GM19397 (cell line): ENCODE data around the gene WNT7B.

Experiments used
- ATAC-seq: cut with Tn5 transposase; IDR thresholded peaks from one replicate; pipeline ENCODE4 v1.9.1; 2021; ENCODE audit warnings: mild to moderate bottlenecking, moderate library complexity; ENCODE audit not compliant: unreplicated experiment

WNT7B gene

DNA sequence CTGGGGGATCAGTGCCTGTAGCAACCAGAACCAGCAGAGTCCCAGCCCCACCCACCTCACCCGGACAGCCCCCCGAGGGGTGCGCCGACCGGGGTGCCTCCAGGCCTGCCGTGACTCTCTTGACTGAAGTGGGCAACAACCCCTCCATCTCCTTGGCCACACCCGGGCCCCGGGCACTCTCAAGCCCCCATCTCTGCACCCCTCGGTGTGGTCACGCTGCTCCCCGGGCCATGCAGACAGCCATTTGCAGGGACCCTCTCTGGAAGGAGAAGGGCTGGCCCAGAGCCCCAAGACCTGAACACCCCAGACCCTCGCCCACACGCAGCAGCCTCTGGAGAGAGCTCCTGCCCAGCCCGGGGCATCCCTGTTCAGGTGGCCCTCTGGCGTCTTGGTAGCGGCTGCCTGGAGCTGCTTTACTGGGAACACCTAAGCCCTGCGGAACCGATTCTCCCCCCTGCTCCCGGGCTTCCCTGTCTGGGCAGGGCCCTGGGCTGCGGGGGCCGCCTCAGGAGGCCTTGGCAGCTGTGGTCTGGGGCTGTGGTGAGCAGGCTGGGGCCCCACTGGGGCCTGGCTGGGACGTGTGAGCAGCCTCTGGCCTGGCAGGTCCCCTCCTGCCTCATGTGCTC, 84.9 kb downstream of the WNT7B start:
- ATAC-seq: no peak

DNA sequence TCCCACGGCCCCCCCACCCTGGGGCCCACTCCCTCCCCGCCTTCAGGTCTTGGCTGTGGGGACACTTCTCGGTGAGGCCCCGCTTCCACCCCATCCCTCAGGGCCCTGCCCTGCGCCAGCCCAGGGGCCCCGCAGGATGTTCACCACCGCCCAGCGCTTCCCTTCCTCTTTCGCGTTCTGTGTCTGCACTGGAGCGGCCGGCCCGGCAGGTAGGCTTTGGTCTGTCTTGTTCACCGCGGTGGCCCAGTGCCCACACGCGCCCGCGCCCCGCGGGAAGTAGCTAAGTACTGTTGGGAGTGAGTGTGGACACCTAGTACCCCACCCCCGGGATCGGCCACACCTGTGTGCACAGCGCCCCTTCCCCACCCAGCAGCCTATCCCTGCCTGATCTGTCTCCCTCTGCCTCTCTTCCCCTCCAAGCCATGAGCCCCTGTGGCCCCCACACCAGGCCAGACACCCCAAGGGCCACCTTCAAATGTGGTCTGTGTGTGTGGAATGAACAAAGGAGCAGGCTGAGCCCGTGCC, 85.4 kb downstream of the WNT7B start:
- ATAC-seq: no peak

DNA sequence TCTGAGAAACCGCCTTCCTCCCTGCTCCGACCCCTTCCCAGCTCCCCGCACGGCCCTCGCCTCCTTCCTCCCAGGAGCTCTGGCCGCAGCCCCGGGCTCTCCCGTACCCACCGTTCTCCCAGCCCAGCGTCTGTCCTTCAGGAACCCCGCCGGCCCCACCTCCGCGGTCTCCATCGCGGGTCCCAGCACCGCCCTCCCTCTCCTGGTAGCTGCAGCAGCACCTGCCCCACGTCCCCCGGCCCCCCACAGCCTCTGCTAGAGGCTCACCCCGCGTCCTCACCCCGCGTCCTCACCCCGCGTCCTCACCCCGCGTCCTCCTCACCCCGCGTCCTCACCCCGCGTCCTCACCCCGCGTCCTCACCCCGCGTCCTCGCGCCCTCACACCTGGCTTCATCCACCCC, 85.9 kb downstream of the WNT7B start:
- ATAC-seq: no peak

DNA sequence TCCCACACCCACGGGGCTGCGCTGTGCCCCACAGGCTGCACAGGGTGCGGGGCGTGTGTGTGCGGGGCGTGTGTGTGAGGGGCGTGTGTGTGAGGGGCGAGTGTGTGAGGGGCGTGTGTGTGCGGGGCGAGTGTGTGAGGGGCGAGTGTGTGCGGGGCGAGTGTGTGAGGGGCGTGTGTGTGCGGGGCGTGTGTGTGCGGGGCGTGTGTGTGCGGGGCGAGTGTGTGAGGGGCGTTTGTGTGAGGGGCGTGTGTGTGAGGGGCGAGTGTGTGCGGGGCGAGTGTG, 86.7 kb downstream of the WNT7B start:
- ATAC-seq: no peak

DNA sequence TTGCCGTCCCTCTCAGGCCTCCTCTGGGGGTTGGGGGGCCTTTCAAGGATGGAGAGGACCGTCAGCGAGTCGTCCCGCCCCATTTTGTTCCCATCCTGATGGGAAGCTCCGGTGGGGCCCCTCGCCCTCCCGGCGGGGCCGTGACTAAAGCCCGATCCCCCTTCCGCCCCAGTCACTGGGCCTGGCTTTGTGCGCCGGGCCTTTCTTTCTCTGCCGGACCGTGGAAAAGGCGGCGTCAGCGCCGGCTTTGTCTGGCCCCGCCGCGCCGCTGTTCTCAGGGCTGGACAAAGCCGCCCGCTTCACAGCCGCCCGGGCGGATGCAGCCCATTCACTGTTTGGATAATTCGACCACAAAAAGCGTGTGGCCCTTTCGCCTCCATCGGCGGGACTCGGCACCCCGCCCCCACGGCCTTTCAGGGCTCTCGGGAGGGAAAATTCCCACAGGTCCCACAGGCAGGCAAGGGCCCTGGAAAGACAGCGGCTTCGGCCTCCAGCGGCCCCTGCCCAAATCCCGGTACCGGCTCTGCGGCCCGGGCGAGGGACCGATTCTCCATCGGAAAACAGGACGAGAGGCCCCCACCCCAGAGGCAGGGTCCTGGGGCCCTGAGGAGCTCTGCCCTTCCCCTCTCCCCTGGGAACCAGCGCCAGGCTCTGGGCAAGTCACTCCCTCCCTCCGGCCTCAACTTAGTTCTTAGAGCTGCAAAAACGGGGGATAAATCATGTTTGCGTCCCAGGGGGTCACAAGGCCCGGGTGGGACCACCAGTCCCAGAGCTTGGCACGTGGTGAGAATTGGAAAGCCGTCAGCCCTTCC, 87.2 kb downstream of the WNT7B start:
- no peak for ATAC-seq

DNA sequence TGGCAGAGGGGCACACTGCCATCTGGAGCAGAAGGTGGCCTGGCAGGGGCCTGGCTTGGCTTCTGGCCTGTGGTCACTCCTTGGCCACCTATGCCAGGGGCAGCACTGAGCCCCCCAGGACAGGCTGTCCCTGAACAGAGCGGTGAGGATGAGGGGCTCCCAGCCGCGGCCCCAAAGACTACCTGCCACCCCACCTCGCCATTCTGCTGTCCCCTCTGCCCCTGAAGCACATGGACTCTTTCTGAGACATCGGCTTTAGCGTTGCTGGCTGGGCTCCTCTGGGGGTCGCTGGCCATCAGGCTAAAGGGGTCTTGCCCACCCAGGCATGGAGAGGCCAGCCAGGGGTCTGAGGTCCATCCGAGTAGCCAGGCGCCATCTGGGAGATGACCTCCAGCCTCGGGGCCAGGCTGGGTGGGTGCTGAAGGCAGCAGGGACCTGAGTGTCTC, 87.8 kb downstream of the WNT7B start:
- no peak for ATAC-seq

DNA sequence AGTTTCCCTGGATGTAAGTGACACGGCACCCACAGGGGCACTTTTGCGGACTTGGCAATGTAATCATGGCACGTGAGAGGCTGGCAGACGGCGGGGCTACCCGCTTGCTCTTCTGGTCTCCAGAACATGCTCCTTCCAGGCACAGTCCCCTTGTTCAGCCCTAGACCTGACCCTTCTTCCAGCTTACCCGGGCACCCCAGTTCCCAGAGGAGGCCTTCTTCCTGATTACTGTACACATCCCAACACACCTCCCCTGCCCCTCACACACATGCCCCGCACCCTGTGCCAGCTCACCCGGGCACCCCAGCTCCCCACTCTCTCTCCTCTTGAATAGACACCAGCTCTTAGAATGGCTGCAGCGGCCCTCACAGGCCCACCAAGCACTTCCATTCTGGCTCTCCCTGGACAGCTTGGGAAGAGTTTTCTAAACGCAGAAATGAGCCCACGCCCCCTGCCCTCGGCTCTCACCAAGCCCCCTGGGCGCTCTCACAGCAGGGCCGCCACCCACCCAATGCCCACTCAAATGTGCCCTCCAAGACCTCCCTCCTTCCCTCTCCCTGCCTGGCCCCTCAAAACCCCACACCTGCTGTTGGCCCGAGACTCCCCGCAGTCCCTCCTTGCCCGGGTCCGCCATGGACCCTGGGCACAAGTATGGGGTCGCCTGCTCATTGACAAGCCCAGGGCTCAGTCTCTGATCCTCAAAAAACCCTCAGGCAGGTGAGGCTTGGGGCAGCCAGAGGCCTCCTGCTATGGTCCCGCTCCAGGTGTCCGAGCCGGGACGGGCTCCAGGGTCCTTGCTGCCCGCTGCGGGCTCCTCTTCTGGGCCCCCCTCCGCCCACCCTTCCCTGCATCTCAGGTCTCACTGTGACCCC, 88.5 kb downstream of the WNT7B start:
- no peak for ATAC-seq

DNA sequence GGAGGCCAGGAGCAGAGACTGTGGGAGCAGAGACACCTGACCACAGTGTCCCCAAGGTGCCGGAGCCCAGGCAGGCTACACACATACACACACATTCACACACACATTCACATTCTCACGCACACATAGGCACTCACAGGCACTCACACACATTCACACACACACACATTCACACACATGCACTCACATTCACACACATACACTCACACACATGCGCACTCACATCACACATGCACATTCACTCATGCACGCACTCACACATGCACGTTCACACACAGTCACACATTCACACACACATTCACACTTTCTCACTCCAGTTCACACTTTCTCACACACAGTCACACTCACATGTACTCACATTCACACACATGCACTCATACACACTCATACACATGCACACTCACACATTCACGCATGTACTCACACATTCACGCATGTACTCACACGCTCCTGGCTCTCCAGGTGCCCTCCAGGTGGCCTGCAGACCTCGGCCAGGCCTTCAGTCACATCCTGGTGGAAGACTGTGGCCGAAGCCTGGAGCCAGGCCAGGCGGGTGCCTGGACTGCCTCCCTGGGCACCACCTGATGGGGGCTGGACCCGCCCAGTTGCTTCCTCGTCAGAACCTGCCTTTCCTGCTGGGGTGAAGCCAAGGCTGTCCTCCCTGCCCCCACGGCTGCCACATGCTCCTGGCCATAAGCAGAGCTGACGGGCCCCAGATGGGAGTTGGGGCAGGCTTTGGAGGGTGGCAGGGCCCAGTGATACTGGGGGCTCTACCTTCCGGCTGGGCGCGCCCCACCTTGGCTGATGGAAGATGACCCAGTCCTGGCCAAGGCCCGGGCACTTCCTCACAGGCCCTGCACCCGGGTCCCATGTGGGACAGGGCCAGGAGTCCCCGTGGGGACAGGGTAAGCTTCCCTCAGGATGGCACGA, 89.5 kb downstream of the WNT7B start:
- ATAC-seq: no peak

DNA sequence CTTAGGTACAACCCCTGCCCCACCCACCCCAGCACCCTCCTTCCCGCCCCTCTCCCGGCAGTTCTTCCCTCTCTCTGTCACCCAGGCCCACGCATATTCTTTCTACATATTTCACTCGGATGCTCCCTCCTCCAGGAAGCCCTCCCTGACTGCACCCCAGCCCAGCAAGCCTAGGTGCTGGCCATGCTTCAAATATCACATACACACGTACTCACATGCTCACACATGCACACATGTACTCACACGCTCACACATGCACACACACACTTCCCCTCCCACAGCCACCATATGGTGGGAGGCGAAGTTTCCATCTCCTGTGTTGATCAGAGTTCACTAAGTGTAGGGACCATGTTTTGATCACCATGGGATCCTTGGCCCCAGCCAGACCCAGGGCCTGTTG, 90.4 kb downstream of the WNT7B start:
- ATAC-seq: no peak

DNA sequence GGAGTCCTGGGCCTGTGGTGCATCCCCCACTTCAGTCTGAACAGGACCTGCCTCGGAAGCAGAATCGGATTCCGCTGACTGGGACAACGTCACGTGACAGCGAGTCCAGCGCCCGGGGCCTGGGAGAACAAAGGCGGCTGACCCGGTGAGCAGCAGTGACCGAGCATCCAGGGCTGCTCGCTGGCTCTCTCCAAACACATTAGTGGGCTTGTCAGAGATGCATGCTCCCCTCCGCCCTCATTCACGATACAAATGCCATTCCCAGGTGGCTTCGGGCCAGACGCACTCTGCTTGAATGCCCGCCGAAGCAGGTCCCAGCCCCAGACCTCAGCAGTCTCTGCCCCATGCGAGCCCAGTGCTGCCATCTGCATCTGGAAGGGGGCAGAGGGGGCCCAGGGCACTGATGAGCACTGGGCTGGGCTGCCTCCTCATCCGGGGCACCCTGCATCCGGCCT, 91.0 kb downstream of the WNT7B start:
- no peak for ATAC-seq

DNA sequence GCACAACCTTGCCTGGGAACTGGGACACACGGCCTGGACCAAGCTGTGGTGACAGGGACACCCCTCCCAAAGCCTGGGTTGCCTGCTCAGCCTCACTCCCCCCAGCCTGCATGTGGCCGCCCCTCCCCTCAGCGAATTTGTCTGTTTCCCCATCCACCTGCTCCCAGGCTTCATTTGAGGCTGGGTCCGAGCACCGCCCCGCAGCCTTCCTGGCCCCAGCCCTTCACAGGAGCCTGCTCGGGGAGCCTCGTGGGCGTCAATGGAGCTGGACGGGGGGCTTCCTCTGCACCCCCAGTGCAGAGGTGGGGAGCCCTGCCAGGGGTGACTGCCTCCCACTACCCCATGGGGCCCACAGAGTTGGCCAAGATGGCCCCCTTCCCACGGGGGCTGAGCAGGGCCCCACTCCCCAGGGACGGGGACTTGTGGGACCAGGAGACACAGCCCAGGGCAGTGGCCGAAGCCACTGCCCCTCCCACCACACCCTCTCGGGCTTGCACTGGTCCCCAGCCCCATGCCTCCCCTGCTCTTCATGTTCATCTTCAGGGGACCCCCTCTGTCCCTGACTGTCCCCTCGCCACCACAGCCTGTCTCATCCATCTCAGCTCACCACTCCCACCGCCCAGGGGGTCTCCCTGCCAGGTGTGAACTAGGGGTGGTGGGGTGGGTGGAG, 91.7 kb downstream of the WNT7B start:
- no peak for ATAC-seq

DNA sequence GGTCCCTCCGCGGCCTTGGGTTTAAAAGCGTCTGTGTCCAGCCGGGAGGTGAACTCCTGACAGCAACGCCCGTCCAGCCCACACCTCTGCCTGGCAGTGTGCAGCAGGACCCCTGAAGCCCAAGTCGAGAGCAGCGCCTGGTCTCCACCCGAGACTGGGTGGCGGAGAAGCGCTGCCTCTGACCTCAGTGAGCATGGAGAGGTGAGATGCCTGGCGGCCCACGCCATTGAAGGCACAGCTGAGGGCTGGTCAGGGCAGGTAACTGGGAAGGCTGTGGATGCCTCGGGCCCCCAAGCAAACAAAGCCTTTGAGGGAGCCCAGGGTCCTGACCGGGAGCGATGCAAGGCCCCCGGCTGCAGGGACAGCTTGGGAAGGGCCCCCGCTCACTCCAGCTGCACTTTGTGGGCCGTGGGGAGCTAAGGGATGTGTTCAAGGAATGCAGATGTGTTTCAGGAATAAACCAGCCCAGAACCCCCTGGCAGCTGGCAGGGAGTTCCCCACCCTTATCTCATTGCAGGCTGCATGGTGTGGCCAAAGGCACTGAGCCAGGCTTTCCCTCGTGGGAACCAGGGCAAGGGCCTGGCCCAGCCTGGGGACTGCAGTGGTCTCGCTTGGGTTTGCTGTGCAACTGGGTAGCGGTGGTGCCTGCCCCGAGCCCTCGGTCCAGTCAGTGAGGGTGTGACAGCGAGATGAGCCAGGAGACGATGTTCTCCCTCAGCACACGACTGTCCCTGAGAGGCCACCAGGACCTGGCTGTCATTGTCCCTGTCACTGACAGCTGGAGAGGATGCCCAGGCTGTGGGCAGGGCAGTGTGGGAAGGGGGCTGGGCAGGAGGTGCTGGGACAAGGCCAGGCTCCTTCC, 92.5 kb downstream of the WNT7B start:
- no peak for ATAC-seq

DNA sequence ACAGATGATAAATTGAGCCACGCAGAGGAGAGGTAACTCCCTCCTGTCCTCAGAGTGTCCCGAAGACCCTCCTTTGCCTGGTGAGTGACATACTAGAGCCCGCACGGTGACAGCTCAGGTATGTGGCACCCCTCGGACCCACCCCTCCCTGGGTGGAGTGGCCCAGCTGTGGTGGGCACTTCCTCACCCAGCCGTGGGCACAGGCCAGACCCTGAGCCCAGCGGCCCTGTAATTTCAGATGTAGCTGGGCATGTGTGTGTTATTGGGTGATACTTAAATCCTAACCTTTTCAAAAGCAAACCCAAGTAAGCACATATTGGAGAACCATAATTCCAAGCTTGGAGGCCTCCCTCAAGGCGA, 93.2 kb downstream of the WNT7B start:
- ATAC-seq: no peak

DNA sequence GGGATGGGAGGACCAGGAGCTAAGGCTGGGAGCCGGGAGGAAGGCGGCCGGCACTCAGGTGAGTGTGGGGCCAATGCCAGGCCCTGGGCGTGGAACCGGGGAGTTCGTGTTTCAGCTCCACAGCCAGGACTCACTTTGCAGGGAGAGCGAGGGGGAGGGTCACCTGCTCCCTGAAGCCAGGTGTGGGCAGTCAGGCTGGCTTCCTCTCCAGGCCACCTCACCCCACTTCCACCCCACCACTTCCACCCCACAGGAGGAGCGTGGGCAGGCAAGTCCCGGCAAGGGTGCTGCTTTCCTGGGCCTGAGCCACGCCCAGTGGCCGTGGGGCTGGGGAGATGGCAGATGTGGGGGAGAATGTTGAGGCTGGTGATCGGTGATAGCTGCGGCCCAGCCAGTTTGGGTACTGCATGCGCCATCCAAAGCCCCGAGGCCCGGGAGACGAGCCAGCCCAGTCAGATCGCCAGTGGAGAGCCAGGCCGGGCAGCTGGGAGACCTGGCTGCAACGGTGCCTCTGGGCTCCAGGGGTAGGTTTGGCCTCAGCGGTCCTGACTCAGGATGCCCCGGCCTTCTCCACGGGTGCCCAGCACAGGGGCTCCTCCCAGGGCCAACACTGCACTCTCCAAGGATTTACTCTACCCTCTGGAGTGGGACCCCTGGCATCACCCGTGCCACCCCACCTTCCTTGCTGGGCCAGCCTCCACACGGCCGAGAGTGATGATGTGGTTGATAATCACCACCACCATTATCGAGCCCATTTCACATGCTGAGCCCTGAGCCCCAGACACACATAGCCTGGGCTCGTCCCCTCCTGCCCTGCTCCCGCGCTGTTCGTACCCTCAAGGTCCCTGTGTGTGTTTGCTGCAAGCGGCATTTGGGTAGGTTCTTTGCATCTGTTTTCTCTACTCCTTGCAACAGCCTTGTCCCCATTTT, 93.8 kb downstream of the WNT7B start:
- no peak for ATAC-seq

DNA sequence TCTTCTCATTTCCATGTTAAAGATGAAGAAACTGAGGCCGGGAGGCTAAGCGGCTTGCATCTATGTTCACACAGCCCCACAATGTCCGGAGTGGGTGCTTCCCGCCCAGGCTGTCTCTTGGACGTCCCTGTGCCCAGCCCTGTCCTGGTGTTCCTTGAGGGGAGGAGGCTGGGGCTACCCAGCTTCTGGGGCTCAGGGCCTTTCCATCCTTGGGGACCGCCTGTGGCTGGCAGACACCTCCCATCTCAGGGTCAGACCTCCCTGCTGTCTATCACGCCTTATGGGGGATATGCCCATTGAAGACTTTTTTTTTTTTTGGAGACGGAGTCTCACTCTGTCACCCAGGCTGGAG, 95.5 kb downstream of the WNT7B start:
- no peak for ATAC-seq

DNA sequence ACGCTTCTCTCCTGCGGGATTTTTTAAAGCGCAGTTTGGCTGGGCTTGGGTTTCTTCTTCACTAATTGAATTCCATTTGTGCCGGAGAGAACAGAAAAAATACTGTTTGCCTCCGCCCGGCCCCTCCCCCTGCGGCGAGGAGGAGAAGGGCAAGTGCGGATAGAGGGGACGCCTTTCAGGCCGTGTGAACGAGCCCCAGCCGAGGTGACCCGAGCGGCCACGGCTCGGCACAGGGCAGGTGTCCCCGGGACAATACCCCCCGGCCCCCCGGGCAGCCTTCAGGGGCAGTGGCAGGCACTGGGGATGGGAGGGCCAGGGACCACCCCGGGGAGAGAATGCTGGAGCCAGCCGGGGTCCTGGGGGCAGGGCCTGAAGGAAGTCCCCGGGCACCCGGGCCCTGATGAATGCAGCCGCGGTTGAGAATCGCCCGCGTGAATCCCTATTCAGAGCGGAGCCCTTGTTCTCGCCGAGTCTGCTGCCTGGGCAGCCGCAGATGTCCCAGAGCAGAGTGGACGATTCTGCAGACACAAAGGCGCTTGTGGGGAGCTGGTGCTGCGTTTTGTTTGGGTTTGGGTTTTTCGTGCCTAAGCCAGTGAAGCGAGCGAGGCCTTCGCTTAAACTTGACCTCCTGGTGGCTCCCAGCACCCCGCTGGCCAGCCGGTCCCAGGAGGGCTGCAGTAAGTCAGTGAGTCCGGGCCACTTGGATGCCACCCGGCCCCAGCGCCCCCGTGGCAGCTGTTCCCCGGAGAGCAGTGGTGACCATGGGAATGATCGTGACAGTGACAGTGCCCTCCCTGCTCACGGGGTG, 96.0 kb downstream of the WNT7B start:
- no peak for ATAC-seq

DNA sequence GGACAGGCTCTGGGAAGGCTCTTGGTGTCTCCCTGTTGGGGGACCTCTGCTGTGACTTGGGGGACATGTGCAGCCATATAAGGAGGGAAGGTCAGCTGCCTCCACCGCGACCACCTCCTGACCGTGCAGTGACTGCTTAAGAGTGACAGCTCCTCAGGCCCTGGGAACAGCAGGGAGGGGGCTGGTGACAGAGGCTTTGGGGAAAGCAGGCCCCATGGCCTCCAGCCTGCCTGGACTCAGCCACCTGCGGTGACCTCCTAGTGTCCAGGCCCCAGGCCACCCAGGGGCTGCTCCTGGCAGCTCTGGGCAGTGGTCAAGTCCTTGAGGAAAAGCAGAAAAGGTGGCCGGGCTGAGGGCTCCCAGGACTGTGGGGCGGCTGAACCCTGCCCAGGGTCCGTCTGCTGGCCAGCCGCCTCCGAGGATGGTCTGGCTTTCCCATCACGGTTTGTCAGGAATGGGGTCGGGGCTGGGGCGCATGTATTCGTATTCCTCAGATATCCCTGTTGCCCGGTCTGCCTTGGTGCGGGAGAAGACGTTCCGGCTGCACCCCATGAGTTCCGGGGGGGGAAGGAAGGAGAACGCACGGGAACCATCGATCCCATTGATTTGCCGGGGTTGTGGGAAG, 96.8 kb downstream of the WNT7B start:
- ATAC-seq: no peak
